GM19193 (cell line): Measurements from ENCODE around the gene AGFG1.

Experiments
- POLR2A ChIP-seq: IDR thresholded peaks from 4 replicates; pipeline ENCODE4 v1.6.1; 2011; ENCODE audit not compliant: insufficient read depth, insufficient read length; ENCODE audit errors: extremely low read depth

The AGFG1 gene

DNA sequence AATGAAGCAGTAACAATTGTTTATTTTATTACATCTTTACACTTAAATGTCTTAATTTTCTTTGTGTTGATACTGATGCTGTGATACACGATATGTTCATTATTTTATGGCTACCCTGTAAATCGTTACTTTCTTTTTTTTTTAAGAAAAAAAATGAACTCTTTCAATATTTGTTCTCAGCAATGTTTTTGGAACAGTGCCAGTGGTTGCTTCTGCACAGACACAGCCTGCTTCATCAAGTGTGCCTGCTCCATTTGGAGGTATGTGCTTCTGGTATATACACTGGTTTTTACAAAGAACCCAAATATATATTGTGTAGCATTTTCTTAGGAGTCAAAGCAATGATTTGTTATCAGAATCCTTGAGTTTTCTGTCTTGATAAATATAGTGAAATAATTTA is 64.5 kb downstream of the AGFG1 start:
- no peak for TF ChIP-seq POLR2A

DNA sequence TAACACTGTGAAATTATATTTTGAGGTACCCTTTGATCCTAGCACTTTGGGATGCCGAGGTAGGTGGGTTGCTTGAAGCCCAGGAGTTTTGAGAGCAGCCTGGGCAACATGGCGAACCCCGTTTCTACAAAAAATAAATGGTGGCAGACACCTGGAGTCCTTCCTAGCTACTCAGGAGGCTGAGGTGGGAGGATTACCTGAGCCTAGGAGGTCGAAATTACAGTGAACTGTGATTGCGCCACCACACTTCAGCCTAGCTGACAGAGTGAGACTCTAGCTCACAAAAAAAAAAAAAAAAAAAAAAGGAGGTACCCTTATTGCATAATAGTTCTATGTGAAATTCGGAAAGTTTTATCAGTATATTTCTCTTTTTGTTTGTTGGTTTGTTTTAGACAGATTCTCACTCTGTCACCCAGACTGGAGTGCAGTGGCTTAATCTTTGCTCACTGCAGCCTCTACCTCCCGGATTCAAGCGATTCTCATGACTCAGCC is 67.6 kb downstream of the AGFG1 start:
- no peak for TF ChIP-seq POLR2A

DNA sequence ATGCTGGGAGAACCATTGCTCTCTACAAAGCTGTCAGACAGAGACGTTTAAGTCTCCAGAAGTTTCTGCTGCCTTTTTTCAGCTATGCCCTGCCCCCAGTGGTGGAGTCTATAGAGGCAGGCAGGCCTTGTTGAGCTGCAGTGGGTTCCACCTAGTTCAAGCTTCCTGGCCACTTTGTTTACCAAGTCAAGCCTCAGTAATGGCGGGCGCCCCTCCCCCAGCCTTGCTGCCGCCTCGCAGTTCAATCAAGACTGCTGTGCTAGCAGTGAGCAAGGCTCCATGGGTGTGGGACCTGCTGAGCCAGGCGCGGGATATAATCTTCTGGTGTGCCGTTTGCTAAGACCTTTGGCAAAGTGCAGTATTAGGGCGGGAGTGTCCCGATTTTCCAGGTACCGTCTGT is 74.0 kb downstream of the AGFG1 start:
- no peak for TF ChIP-seq POLR2A

DNA sequence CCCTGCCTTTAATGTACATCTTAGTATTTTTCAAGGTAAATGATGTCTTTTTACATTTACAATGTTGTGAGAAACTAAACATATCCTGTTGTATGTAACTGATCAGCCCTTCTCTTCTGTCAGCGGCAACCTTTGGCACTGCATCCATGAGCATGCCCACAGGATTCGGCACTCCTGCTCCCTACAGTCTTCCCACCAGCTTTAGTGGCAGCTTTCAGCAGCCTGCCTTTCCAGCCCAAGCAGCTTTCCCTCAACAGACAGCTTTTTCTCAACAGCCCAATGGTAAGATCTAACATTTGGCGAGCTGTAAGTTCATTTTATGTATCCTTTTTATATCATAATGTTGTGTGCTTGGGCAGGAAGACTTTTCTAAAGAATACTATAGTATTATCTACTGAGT is 79.9 kb downstream of the AGFG1 start:
- TF ChIP-seq POLR2A, result no peak

DNA sequence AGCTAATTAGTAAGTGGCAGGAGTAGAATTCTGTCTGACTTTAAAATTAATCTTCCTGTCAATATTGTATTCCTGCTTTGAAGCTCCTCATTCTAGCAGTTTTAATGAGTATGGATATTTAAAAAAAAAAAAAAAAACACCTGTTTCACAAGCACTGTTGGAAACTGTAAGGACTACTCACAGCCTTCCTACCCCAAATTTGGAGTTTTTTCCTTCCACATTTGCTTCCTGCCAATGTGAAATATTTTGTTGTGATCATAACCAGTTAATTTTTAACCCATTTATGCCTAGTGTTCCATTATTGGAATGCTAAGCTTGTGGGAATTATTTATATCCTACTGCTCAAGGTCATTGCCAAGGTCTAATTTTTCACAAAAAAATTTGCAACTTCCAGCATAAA is 90.6 kb downstream of the AGFG1 start:
- no peak for TF ChIP-seq POLR2A

DNA sequence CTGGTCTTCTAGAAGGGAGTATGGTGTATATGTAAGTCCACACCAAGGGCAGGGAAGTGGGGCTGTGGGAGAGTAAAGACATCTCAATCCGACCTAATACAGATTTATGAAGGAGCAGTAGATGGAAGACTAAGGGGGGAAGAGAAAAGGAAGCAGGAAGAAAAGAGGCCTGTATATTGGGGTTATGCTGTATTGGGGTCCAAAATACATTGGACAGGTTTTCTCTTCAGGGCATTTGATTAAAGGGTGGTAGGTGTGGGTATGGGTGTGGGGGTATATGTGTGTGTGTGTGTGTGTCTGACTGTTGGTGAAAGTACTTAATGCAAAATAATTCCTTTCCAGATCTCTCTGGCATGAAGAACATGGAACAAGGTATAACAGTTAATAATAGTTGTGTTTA is 93.1 kb downstream of the AGFG1 start:
- no peak for TF ChIP-seq POLR2A

DNA sequence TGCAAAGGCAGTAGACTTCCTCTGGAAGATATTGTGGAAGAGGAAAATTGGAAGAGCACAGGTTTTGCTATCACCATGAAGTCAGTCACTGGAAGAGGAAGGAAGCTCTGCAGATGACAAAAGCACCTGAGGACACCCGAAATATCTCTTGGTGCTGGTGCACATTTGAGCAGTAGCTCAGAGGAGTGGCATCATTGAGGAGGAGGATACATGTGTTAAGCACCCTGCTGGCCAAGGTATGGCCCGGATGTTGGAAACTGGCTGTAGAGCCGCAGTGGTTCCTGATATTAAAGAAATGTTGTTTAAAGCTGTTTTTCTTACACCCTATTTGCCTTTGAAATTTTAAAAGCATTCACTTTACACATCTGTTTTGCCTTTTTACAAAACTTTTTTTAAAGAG is 94.1 kb downstream of the AGFG1 start:
- no peak for TF ChIP-seq POLR2A

DNA sequence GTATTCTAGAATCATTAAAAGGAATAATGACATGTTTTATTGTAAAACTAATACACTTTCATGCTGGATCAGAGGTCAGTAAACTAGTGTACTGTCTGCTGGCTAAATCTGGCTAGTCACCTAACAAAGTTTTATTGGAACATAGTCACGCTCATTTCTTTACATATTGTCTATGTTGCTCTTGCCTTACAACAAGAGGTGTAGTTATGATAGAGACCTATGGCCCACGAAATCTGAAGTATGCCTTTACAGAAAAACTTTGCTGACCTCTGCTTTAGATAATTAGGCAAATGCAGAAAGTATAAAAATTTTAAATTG is 96.9 kb downstream of the AGFG1 start:
- TF ChIP-seq POLR2A, result no peak

DNA sequence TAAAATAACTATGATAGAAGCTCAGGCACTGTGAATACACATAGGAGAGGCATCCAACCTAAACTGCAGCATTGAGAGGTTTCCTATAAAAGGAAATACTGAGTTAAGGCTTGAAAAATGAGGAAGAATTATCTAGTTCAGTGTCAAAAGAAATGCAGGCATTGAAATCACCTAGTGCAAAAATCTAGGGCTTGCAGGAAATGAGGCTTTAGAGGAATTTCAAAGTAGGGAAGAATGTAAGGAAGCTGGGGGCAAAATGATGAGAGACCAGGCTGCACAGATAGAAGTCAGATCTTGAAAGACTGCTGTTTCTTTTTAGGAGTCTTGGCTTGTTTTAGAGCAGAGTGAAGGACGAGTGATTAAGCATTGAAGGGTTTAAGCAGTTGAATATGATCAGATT is 98.7 kb downstream of the AGFG1 start:
- no peak for TF ChIP-seq POLR2A

DNA sequence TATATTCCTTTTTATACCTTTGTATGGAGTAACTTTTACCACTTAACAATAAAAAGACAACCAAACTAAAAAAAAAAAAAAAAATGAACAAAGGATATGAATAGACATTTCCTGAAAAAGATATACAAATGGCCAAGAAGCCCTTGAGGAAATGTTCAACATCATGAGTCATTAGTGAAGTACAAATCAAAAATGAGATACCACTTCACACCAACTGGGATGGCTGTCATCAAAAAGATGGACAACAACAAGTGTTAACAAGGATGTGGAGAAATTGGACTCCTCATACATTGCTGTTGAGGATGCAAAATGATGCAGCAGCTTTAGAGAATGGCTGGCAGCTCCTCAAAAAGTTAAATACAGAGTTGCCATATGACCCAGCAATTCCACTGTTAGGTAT is 104.2 kb downstream of the AGFG1 start:
- TF ChIP-seq POLR2A, result no peak

DNA sequence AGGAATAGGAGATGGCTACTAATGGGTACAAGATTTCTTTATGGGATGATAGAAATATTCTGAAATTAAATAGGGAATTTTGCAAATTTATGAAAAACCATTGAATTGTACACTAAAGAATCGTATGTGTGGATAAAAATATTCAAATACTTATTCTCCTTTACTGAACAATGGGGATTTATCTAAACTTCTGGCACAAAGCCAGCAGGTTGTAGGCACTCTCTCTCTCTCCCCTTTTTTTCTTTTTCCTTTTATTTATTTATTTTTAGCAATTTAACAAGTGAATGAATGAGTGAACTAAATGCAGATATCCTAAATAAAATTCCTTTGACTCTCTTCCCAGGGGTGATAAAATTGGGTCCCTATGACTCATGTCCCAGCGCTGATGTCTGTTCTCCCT is 104.9 kb downstream of the AGFG1 start:
- TF ChIP-seq POLR2A, result no peak

DNA sequence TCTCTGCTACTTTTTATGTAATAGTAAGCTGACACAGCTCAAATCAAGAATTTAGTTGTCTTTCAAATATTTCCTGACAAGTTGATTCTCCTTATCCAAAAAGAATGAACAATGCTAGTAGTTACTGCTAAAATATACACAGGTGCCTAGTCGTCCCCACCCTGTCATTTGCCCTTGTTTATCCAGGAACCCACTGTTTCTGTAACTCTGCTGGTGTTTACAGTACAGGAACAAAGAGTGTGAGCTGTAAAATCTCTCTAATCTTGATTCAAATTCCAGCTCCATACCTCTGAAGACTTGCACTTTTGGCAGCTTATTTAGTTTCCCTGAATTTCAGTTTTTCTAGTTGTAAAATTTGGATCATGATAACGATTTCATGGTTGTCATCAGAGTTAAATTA is 105.6 kb downstream of the AGFG1 start:
- TF ChIP-seq POLR2A, result no peak

DNA sequence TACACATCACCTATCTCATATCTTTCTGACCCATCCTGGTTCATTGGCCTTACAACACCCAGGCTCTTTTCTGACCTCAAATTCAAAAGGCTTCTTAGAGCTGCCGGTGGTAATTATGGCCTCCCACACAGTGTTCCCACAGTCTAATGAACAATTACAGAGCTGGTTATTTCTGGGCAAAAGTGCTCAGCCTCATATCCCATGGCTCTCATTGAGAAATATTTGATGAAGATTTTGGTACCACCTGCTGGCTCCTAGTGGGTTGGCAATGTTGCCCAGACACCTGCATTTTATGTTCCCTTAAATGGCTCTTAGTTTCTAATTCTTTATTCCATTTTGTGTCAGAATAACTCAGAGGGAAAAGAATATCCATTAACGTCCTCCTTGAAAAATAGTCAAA is 106.7 kb downstream of the AGFG1 start:
- no peak for TF ChIP-seq POLR2A

DNA sequence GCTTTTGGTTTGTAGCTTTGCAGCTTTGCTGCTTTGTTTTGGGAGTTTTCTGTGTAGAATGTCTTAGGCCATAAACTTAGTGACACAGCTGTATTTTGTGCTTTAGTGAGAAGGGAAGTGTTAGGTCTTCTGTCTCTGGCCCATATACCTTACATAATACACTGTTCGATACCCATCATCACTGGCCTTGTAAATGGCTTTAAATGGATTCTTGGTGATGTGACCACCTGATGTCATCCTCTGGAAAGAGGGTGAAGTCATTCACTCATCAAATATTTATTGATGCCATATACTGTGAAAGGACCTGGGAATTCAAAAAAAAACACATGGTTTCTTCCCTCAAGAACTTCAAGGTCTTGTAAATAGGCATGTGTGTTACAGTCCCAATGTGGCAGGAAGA is 107.8 kb downstream of the AGFG1 start:
- TF ChIP-seq POLR2A, result no peak

DNA sequence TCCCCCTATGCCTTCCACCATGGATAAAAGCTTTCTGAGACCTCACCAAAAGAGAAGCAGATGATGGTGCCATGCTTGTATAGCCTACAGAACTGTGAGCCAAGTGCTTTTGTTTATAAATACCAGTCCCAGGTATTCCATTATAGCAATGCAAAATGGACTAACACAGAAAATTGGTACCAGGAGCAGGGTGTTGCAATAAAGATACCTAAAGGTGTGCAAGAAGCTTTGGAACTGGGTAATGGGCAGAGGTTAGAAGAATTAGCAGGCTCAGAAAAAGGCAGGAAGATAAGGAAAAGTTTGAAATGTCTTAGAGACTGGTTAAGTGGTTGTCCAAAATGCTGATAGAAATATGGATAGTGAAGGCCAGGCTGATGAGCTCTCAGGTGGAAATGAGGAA is 110.4 kb downstream of the AGFG1 start:
- TF ChIP-seq POLR2A, result no peak

DNA sequence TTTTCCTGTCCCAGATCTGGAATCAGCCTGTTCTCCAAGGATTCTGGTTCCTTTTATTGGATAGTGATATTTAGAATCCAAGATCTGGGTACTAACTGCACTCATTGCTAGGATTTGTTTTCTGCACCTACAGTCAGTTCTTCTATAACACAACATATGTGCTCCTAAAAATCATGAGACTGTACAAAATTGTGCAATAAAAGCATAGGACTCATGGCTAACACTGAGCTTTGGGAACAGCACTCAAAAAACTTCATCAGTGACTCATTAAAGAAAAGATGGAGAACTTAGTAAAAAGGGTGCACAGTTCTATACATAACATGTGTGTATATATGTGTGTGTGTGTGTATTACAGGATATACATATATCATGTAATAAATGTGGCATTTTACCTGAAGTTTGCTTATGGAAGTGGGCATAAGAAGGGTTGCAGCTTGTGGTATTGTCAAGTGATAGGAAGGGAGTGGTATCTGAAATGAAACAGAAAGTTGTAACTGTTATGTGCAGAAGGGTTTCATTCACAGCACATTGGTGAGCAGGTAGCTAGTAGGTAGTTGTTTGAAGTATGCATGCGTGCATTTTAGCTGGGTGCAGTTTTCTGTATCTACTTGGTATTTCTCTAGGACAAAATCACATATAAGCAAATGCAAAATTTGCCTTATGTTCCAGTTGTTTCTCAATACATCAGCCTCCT is 120.9 kb downstream of the AGFG1 start:
- no peak for TF ChIP-seq POLR2A

DNA sequence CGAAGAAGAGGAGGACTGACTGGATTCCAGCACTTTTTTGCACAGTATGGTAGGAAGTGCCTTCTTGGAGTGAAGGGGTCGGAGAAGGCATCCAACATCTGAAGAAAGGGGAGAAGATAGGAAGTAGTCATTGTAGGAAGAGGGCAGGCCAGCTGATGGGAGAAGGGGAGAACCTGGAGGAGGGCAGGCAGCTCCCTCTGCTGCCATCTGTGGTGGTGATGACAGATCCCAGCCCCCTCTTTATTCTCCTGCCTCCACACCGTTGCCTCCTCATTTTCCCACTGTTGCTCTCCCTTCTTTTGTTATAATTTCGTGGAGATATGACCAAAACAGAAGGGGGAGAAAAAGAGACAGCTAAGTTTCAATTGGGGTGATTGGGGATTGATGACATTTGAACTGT is 123.8 kb downstream of the AGFG1 start:
- no peak for TF ChIP-seq POLR2A
